Measurements from ENCODE around the gene CEBPA.
"Not testable (repeated sequence)": the region's sequence is repeated elsewhere in the genome, so short reads cannot be mapped to it uniquely, and the experiment has no call there.

Gene CEBPA

DNA sequence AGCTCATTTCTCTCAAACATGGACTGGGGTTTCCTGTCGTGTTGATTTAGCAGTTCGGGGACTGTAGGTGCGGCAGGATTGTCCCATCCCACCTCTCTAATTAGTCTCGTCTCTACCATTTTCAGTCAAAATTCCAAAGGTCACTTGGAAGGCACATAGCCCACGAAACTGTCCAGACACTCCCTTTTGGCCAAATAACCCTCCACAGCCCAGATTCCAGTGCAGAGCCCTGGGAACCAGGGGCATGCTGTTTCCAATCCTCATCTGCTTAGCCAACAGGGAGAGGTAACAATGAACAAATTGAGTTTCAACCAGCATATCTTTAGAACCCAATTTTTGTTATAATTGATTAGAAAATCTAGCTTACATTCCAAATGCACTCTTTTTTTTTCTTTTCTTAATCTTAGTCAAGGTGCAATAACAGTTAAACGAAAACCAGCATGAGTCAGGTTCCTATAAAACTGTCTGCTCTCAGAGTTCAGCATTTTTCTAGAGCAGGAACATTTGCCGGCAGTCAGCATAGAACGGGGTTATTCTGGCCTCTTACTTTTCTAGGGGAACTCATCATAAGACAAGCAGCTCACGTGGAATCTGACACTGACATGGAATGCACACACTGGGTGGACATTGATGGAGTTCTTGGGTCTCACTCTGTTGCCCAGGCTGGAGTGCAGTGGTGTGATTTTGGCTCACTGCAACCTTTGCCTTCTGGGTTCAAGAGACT lies 14.4 kb upstream of the CEBPA start:
- ChIA-PET POLR2A (interaction anchor here (0.7 kb wide), 1 partner anchor 57 kb away, joined by 3 read pairs; the partner anchor contains the start of gene CEBPG), CTCF (no interaction called here)
- no peak for TF ChIP-seq CTBP1 (IDR thresholded peaks at IDR 0.05; ENCODE audit: borderline replicate concordance)
- TF ChIP-seq SP1 (IDR thresholded peaks at IDR 0.05) = no peak
- no peak for TF ChIP-seq ELF4 (IDR thresholded peaks at IDR 0.05)
- no peak for TF ChIP-seq ZNF384 (IDR thresholded peaks at IDR 0.05)

DNA sequence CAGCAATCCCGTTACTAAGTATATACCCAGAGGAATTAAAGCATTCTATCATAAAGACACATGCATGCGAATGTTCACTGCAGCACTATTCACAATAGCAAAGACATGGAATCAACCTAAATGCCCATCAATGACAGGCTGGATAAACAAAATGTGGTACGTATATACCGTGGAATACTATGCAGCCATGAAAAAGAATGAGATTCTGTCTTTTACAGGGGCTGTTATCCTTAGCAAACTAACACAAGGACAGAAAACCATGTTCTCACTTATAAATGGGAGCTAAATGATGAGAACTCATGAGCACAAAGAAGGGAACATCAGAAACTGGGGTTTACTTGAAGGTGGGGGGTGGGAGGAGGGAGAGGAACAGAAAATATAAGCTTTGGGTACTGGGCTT lies 10.5 kb upstream of the CEBPA start:
- CTCF ChIA-PET = interaction anchor here (0.6 kb wide), 2 partner anchors 21 to 381 kb away, joined by 3 read pairs; no protein-coding TSS in a partner anchor
- DNase-seq (ENCODE audit: extremely low spot score) = not testable (repeated sequence)
- POLR2A ChIA-PET = interaction anchor here (0.7 to 0.8 kb wide), 2 partner anchors 10 to 61 kb away, joined by 3 read pairs; partner anchors contain the start of genes CEBPA and CEBPG

More for the DNA sequence above, 14.4 kb upstream of the CEBPA start:
- no peak for DNase-seq (ENCODE audit: extremely low spot score)

DNA sequence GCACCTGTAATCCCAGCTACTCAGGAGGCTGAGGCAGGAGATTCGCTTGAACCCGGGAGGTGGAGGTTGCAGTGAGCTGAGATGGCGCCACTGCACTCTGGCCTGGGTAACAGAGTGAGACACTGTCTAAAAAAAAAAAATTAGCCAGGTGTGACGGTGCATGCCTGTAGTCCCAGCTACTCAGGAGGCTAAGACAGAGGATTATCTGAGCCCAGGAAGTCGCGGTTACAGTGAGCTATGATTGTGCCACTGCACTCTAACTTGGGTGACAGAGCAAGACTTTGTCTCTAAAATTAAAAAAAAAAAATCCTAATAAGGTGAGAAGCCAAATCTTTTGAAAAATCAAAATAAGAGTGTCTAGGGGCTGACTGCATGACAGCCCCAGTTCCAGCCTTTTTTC lies 9.7 kb upstream of the CEBPA start:
- ChIA-PET CTCF (interaction anchor here (0.6 to 1.2 kb wide), 4 partner anchors 12 to 381 kb away, joined by 3 read pairs; no protein-coding TSS in a partner anchor), POLR2A (interaction anchor here (0.8 to 1.4 kb wide), 3 partner anchors 10 to 61 kb away, joined by 3 to 4 read pairs (median 3); partner anchors contain the start of genes CEBPA and CEBPG)
- DNase-seq (ENCODE audit: extremely low spot score) = no peak
- TF ChIP-seq FOXA1 (IDR thresholded peaks at IDR 0.05) (no peak), SUZ12 (IDR thresholded peaks at IDR 0.05) (no peak), PKNOX1 (IDR thresholded peaks at IDR 0.05) (no peak), ELF4 (IDR thresholded peaks at IDR 0.05) (no peak), L3MBTL2 (conservative IDR thresholded peaks at IDR 0.05) (no peak), TARDBP (IDR thresholded peaks at IDR 0.05) (no peak), ARNT (IDR thresholded peaks at IDR 0.05) (no peak), LEF1 (IDR thresholded peaks at IDR 0.05; ENCODE audit: borderline replicate concordance) (no peak), FOXM1 (IDR thresholded peaks at IDR 0.05; ENCODE audit: borderline replicate concordance) (no peak), CTBP1 (IDR thresholded peaks at IDR 0.05; ENCODE audit: borderline replicate concordance) (no peak), ZNF384 (IDR thresholded peaks at IDR 0.05) (no peak), NFRKB (IDR thresholded peaks at IDR 0.05) (no peak), HDGF (IDR thresholded peaks at IDR 0.05; ENCODE audit: borderline replicate concordance) (no peak), BHLHE40 (IDR thresholded peaks at IDR 0.05; ENCODE audit: borderline replicate concordance) (no peak), SP1 (IDR thresholded peaks at IDR 0.05) (no peak), FOXK2 (IDR thresholded peaks at IDR 0.05) (no peak)

DNA sequence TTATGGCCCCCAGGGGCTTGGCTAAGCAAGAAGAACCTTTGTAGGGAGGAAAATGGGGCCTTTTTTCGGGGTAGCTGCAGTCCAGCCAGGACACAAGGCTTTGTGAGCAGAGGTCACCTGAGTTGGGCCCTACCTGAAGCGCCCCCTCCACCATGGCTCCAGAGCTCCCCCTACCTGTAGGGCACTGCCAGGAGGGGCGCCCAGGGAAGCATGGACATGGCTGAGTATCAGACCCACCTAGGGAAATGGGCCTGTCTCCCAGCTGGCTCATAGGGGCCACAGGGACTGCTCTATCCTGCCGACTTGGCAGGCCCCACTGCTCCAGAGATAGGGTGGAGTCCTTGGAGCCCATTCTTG lies 9.0 kb upstream of the CEBPA start:
- CTCF ChIA-PET = interaction anchor here (0.6 to 1.2 kb wide), 4 partner anchors 12 to 52 kb away, joined by 3 read pairs; no protein-coding TSS in a partner anchor
- POLR2A ChIA-PET = interaction anchor here (1.1 to 1.5 kb wide), 3 partner anchors 9 to 64 kb away, joined by 3 to 4 read pairs (median 4); partner anchors contain the start of genes CEBPA and CEBPG
- TF ChIP-seq ELF4 (IDR thresholded peaks at IDR 0.05) (no peak), FOXM1 (IDR thresholded peaks at IDR 0.05; ENCODE audit: borderline replicate concordance) (no peak), FOXK2 (IDR thresholded peaks at IDR 0.05) (no peak), FOXA1 (IDR thresholded peaks at IDR 0.05) (no peak), PKNOX1 (IDR thresholded peaks at IDR 0.05) (no peak), NFRKB (IDR thresholded peaks at IDR 0.05) (no peak), LEF1 (IDR thresholded peaks at IDR 0.05; ENCODE audit: borderline replicate concordance) (no peak), CTBP1 (IDR thresholded peaks at IDR 0.05; ENCODE audit: borderline replicate concordance) (no peak), ARNT (IDR thresholded peaks at IDR 0.05) (no peak)
- DNase-seq (ENCODE audit: extremely low spot score) = no peak

DNA sequence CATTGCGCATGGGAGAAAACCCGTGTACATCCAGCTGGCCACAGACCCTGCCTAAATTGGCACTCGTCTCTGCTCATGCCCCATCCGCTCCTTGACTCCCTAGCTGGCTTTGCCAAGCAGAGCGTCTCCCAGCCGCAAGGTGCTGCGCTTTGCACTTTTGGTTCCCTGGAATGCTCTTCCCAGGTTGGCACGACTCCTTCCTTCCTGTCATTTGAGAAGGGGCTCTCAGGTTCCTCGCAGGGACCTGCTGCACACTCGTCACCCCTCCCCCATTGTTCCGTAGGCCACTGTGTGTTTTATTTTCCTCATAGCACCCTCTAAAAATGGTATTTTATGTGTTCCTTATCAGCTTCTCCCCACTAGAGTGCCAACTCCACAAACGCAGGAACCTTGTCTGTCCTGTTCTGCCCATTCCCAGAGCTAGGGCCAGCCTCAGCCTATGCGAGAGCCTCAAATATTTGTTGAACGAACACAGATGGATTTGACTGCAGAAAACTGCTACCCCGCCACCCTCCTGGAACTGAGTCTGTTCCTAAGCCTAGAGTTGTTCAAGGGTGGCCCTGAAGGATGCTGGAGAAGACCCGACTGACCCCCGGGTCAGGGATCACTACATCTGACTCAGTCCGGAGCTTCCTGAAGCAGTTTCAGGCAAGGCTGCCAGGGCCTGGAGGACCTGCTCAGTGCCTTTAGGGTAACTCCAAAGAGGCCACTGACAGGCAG lies 8.4 kb upstream of the CEBPA start:
- ChIA-PET CTCF (interaction anchor here (0.9 to 1.2 kb wide), 2 partner anchors 11 to 33 kb away, joined by 3 read pairs; no protein-coding TSS in a partner anchor), POLR2A (interaction anchor here (1.1 to 1.5 kb wide), 3 partner anchors 8 to 64 kb away, joined by 3 to 4 read pairs (median 4); partner anchors contain the start of genes CEBPA and CEBPG)
- peak; percentile 4 for DNase-seq (ENCODE audit: extremely low spot score)
- no peak for TF ChIP-seq SP1 (IDR thresholded peaks at IDR 0.05)
- TF ChIP-seq NFRKB (IDR thresholded peaks at IDR 0.05) = no peak
- no peak for TF ChIP-seq HDGF (IDR thresholded peaks at IDR 0.05; ENCODE audit: borderline replicate concordance)
- no peak for TF ChIP-seq ARNT (IDR thresholded peaks at IDR 0.05)
- TF ChIP-seq FOXM1 (IDR thresholded peaks at IDR 0.05; ENCODE audit: borderline replicate concordance) = no peak
- TF ChIP-seq CTBP1 (IDR thresholded peaks at IDR 0.05; ENCODE audit: borderline replicate concordance) = no peak
- TF ChIP-seq PKNOX1 (IDR thresholded peaks at IDR 0.05) = no peak

GRCh38 chr19:33309826-33310225 lies 7.5 kb upstream of the CEBPA start:
- TF ChIP-seq LEF1 (IDR thresholded peaks at IDR 0.05; ENCODE audit: borderline replicate concordance) = no peak
- TF ChIP-seq FOXM1 (IDR thresholded peaks at IDR 0.05; ENCODE audit: borderline replicate concordance) = no peak
- no peak for TF ChIP-seq FOXK2 (IDR thresholded peaks at IDR 0.05)
- TF ChIP-seq ZNF384 (IDR thresholded peaks at IDR 0.05) = no peak
- no peak for TF ChIP-seq ELF4 (IDR thresholded peaks at IDR 0.05)
- TF ChIP-seq BHLHE40 (IDR thresholded peaks at IDR 0.05; ENCODE audit: borderline replicate concordance) = no peak
- TF ChIP-seq FOXA1 (IDR thresholded peaks at IDR 0.05) = no peak
- no peak for TF ChIP-seq NFRKB (IDR thresholded peaks at IDR 0.05)
- TF ChIP-seq SP1 (IDR thresholded peaks at IDR 0.05) = no peak
- no peak for TF ChIP-seq ARNT (IDR thresholded peaks at IDR 0.05)
- TF ChIP-seq PKNOX1 (IDR thresholded peaks at IDR 0.05) = no peak
- TF ChIP-seq HDGF (IDR thresholded peaks at IDR 0.05; ENCODE audit: borderline replicate concordance) = no peak
- TF ChIP-seq SUZ12 (IDR thresholded peaks at IDR 0.05) = no peak
- TF ChIP-seq TARDBP (IDR thresholded peaks at IDR 0.05) = no peak
- TF ChIP-seq L3MBTL2 (conservative IDR thresholded peaks at IDR 0.05) = no peak
- TF ChIP-seq CTBP1 (IDR thresholded peaks at IDR 0.05; ENCODE audit: borderline replicate concordance) = no peak
- ChIA-PET CTCF (no interaction called here), POLR2A (no interaction called here)
- no peak for DNase-seq (ENCODE audit: extremely low spot score)
